ENCODE measurements around the gene TMEM229B.

DNA sequence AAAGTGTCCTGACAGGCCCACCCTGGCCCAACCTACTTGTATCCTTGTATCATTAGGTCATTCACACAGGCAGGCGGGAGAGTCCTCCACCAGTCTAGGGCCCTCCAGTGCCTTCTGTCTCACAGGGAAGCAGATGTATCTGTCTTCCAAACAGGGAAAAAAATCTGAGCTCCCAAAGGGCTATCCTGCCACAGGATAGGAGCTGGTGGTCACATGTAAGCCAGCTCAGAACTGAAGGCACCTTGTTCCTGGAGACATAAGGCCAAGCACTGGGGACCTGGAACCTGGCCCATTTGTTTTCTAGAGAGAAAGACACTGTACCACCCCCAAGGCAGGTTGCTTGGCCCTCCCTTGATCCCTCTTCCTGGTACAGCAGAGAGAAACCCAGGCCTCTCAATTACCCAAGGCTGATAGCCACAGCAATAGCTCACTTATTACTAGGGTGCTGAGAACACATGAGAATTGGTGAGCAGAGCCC, 25.1 kb upstream of the TMEM229B start:
- TF ChIP-seq TAF1 (IDR thresholded peaks at IDR 0.05; ENCODE audit: low read depth) (no peak), EZH2 (IDR thresholded peaks at IDR 0.05; ENCODE audit: borderline replicate concordance, insufficient read depth, low read length, poor library complexity, severe bottlenecking) (no peak), EP300 (conservative IDR thresholded peaks at IDR 0.05; ENCODE audit: poor library complexity, severe bottlenecking) (no peak)
- TF ChIP-seq, protein P1, sequence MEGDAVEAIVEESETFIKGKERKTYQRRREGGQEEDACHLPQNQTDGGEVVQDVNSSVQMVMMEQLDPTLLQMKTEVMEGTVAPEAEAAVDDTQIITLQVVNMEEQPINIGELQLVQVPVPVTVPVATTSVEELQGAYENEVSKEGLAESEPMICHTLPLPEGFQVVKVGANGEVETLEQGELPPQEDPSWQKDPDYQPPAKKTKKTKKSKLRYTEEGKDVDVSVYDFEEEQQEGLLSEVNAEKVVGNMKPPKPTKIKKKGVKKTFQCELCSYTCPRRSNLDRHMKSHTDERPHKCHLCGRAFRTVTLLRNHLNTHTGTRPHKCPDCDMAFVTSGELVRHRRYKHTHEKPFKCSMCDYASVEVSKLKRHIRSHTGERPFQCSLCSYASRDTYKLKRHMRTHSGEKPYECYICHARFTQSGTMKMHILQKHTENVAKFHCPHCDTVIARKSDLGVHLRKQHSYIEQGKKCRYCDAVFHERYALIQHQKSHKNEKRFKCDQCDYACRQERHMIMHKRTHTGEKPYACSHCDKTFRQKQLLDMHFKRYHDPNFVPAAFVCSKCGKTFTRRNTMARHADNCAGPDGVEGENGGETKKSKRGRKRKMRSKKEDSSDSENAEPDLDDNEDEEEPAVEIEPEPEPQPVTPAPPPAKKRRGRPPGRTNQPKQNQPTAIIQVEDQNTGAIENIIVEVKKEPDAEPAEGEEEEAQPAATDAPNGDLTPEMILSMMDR (IDR thresholded peaks at IDR 0.05; ENCODE audit: poor library complexity, severe bottlenecking): no peak

Measured in neural cell (in vitro differentiated cells).